MM.1S (cell line): Measurements from ENCODE around the gene LIPK.

Source experiments
- EZH2 ChIP-seq: fragments of 300-600 bp; sonication (generic); optimal IDR thresholded peaks from 2 replicates; pipeline ENCODE3; 2017; ENCODE audit warnings: low read depth, mild to moderate bottlenecking, antibody characterized with exemption, low read length, mixed read lengths
- EZH2phosphoT487 ChIP-seq: fragments of 300-600 bp; sonication (generic); IDR thresholded peaks from 2 replicates; pipeline ENCODE4 v1.6.1; 2018; ENCODE audit warnings: antibody characterized with exemption, low read length
- TF ChIP-seq, protein P1 (sequence below): fragments of 300-600 bp; sonication (generic); IDR thresholded peaks from 2 replicates; pipeline ENCODE4 v1.5.1; 2016; ENCODE audit warnings: antibody characterized with exemption, low read length, mixed read lengths

GRCh38 chr10:88687853-88688467 lies 18.1 kb upstream of the LIPK start:
- no peak for TF ChIP-seq EZH2
- TF ChIP-seq EZH2phosphoT487 = no peak
- TF ChIP-seq, protein P1, sequence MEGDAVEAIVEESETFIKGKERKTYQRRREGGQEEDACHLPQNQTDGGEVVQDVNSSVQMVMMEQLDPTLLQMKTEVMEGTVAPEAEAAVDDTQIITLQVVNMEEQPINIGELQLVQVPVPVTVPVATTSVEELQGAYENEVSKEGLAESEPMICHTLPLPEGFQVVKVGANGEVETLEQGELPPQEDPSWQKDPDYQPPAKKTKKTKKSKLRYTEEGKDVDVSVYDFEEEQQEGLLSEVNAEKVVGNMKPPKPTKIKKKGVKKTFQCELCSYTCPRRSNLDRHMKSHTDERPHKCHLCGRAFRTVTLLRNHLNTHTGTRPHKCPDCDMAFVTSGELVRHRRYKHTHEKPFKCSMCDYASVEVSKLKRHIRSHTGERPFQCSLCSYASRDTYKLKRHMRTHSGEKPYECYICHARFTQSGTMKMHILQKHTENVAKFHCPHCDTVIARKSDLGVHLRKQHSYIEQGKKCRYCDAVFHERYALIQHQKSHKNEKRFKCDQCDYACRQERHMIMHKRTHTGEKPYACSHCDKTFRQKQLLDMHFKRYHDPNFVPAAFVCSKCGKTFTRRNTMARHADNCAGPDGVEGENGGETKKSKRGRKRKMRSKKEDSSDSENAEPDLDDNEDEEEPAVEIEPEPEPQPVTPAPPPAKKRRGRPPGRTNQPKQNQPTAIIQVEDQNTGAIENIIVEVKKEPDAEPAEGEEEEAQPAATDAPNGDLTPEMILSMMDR = peak; percentile 72
